ENCODE data around the gene ZFAND2A. TPM values are rescaled to one million over a fixed set of nuclear protein-coding genes. Genes with fewer than 3 reads are reported as not detected.
"Not testable (repeated sequence)": the region's sequence is repeated elsewhere in the genome, so short reads cannot be mapped to it uniquely, and the experiment has no call there.

ZFAND2A gene
- total and polyA plus RNA-seq, 2 donors from 2014 or later: 21.9 to 27.6 TPM

DNA sequence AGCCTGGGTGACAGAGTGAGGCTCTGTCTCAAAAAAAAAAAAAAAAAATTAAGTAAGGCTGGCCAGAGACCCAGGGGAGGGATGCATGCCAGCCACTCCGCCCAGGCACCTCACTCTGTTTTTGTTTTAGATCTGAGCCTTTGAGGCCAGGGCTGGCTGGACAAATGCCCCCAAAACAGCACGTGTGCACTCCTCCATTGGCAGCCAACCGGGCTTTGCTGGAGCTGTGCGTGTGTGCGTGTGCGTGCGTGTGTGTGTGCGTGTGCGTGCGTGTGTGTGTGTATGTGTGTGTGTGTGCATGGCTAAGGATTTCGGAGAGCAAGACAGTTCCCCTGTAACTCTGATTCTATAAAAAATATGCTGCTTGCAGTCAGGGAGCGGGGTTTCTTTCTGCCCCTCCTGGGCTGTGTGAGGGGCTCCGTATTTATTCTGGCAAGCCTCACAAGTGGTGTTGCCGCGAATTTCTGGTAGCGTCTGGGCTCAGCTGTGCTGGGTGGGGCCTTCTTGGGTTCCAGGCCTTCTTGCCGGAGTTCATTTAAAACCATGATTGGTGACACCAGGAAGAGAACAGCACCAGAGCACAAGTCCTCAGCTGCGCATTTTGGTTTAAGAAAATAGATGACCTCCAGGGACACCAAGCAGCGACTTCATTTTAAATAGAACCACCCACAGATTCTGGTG lies 44.6 kb upstream of the ZFAND2A start:
- TF ChIP-seq CTCF (IDR thresholded peaks at IDR 0.05; ENCODE audit: borderline replicate concordance, extremely low read depth, insufficient read depth): no peak
- H3K4me3 ChIP-seq (ENCODE audit: low read length in 3 of 3): no peak overlapping the region
- H3K9ac ChIP-seq (ENCODE audit: low read length in 3 of 3): no peak overlapping the region
- no peaks in the 10 kb centered on the region for H3K27me3 ChIP-seq (ENCODE audit: control insufficient read depth, insufficient read depth, low read length)
- no peak for DNase-seq
- intact Hi-C loops (cut with DNase I): no loop called here
- FAIRE-seq: no peak
- H3K4me1 ChIP-seq (ENCODE audit: control insufficient read depth in 2 of 3, insufficient read depth in 2 of 3, low read depth in 1 of 3, low read length in 3 of 3): no peaks in the 10 kb centered on the region
- no peaks in the 10 kb centered on the region for H3K9me3 ChIP-seq (ENCODE audit: control insufficient read depth in 2 of 3, insufficient read depth in 1 of 3, low read length in 3 of 3)
- H3K36me3 ChIP-seq (ENCODE audit: control insufficient read depth in 2 of 3, insufficient read depth in 3 of 3, low read length in 3 of 3): no peaks in the 10 kb centered on the region
- no peak overlapping the region for H3K27ac ChIP-seq (ENCODE audit: low read depth in 2 of 2, low read length in 2 of 2)

DNA sequence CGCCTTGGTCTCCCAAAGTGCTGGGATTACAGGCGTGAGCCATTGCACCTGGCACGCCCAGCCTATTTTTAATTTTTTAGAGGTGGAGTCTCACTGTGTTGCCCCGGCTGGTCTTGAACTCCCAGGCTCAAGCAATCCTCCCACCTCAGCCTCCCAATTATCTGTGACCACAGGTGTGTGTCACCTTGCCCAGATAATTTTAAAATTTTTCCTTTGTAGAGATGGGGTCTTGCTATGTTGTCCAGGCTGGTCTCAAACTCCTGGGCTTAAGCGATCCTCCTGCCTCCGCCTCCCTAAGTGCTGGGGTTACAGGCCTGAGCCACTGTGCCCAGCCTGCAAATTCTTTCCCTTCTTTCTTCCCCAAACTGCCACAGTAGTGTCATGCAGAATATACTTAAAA lies 42.9 kb upstream of the ZFAND2A start:
- H3K4me3 ChIP-seq (ENCODE audit: low read length in 3 of 3); H3K4me1 ChIP-seq (ENCODE audit: control insufficient read depth in 2 of 3, insufficient read depth in 2 of 3, low read depth in 1 of 3, low read length in 3 of 3); intact Hi-C loops (cut with DNase I); H3K36me3 ChIP-seq (ENCODE audit: control insufficient read depth in 2 of 3, insufficient read depth in 3 of 3, low read length in 3 of 3); H3K9ac ChIP-seq (ENCODE audit: low read length in 3 of 3); H3K27ac ChIP-seq (ENCODE audit: low read depth in 2 of 2, low read length in 2 of 2); H3K27me3 ChIP-seq (ENCODE audit: control insufficient read depth, insufficient read depth, low read length); DNase-seq; FAIRE-seq; H3K9me3 ChIP-seq (ENCODE audit: control insufficient read depth in 2 of 3, insufficient read depth in 1 of 3, low read length in 3 of 3): not testable (repeated sequence)

DNA sequence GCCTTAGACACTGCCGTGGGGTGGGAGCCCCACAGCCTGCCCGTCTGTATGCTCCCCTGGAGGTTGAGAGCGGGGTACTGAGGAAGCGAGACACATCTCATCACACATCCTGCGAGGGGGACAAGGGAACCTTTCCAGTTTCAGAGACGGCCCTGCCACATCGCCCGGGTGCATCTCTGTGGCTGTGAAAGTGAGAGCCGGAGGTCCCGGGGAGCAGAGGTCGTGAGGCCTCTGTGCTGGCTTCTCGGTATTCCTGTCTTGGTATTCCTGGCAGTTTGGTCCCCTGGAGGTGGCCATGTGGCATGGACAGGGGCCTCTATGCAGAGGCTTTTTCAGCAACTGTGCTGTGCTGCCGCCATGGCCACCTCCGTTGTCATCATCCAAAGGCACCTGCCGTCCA lies 41.9 kb upstream of the ZFAND2A start:
- Histone ChIP-seq H3K9ac (ENCODE audit: low read length in 3 of 3) (no peak overlapping the region), H3K27ac (ENCODE audit: low read depth in 2 of 2, low read length in 2 of 2) (no peak overlapping the region), H3K36me3 (ENCODE audit: control insufficient read depth in 2 of 3, insufficient read depth in 3 of 3, low read length in 3 of 3) (no peaks in the 10 kb centered on the region), H3K9me3 (ENCODE audit: control insufficient read depth in 2 of 3, insufficient read depth in 1 of 3, low read length in 3 of 3) (no peaks in the 10 kb centered on the region), H3K4me3 (ENCODE audit: low read length in 3 of 3) (no peak overlapping the region), H3K4me1 (ENCODE audit: control insufficient read depth in 2 of 3, insufficient read depth in 2 of 3, low read depth in 1 of 3, low read length in 3 of 3) (no peaks in the 10 kb centered on the region), H3K27me3 (ENCODE audit: control insufficient read depth, insufficient read depth, low read length) (no peaks in the 10 kb centered on the region)
- FAIRE-seq (no peak), DNase-seq (no peak)
- intact Hi-C loops (cut with DNase I): no loop called here
- TF ChIP-seq CTCF (IDR thresholded peaks at IDR 0.05; ENCODE audit: borderline replicate concordance, extremely low read depth, insufficient read depth): no peak

DNA sequence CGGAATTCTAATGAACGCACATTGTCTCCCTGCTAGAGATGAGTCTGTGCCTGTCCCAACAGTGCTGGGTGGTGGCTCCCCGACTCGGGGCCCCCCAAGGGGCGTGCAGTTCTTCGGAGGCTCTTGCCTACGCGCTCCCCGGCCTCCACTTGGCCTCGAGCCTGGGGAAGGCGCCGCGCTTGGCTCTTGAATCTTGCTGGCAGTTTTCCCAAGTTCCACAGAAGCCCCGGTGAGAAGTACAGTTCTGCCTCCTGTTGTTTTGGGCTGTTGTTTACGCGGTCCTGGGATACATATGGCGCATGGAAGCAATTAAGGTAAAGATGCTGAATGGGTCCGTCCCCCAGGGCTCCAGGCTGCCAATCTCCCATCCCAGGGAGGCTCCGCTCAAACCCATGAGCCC lies 40.0 kb upstream of the ZFAND2A start:
- H3K27ac ChIP-seq (ENCODE audit: low read depth in 2 of 2, low read length in 2 of 2): no peak overlapping the region
- no peaks in the 10 kb centered on the region for H3K9me3 ChIP-seq (ENCODE audit: control insufficient read depth in 2 of 3, insufficient read depth in 1 of 3, low read length in 3 of 3)
- intact Hi-C loops (cut with DNase I): no loop called here
- no peak for TF ChIP-seq CTCF (IDR thresholded peaks at IDR 0.05; ENCODE audit: borderline replicate concordance, extremely low read depth, insufficient read depth)
- H3K27me3 ChIP-seq (ENCODE audit: control insufficient read depth, insufficient read depth, low read length): no peaks in the 10 kb centered on the region
- DNase-seq (no peak), FAIRE-seq (no peak)
- no peaks in the 10 kb centered on the region for H3K4me1 ChIP-seq (ENCODE audit: control insufficient read depth in 2 of 3, insufficient read depth in 2 of 3, low read depth in 1 of 3, low read length in 3 of 3)
- no peak overlapping the region for H3K9ac ChIP-seq (ENCODE audit: low read length in 3 of 3)
- no peaks in the 10 kb centered on the region for H3K36me3 ChIP-seq (ENCODE audit: control insufficient read depth in 2 of 3, insufficient read depth in 3 of 3, low read length in 3 of 3)
- H3K4me3 ChIP-seq (ENCODE audit: low read length in 3 of 3): no peak overlapping the region
